HEK293 (cell line): ENCODE measurements around the gene MYH14.

Experiments used
- CTCF ChIA-PET: fragments of 350-600 bp; formaldehyde crosslinking; extraction: SDS; loops from one replicate; lab custom pipeline; 2021; ENCODE audit warnings: antibody characterized with exemption; lab: Yijun Ruan, JAX
- POLR2A ChIA-PET: fragments of 300-600 bp; formaldehyde crosslinking; extraction: SDS; loops from one replicate; lab custom pipeline; 2020; ENCODE audit warnings: antibody characterized with exemption, inconsistent platforms; lab: Yijun Ruan, JAX
- H3K27ac ChIP-seq: fragments of 200-500 bp; sonication (Bioruptor generic); 2 replicates; pipeline ENCODE4 v1.5.1; 2014; ENCODE audit warnings: low read depth, low read length, control low read depth, inconsistent platforms; ENCODE audit errors: extremely low read depth
- H3K36me3 ChIP-seq, 2 experiments: fragments of 200-500 bp in 1 of 2; sonication (Bioruptor generic) in 1 of 2; 1 replicate in 1 of 2; 2 replicates in 1 of 2; pipeline ENCODE4 v1.5.1; 2014 to 2017; ENCODE audit warnings: inconsistent platforms in 2 of 2, low read length in 2 of 2; ENCODE audit not compliant: control insufficient read depth in 2 of 2, insufficient read depth in 1 of 2
- H3K4me1 ChIP-seq: fragments of 200-500 bp; sonication (Bioruptor generic); 2 replicates; pipeline ENCODE4 v1.5.1; 2014; ENCODE audit warnings: mild to moderate bottlenecking, low read length, inconsistent platforms; ENCODE audit not compliant: control insufficient read depth, insufficient read depth
- H3K4me3 ChIP-seq: 2 replicates; pipeline ENCODE4 v1.5.1; 2011; ENCODE audit warnings: low read depth, mild to moderate bottlenecking, control low read depth, low read length, moderate library complexity
- H3K9me3 ChIP-seq: fragments of 200-500 bp; sonication (Bioruptor generic); 2 replicates; pipeline ENCODE4 v1.5.1; 2014; ENCODE audit warnings: low read depth, low read length, inconsistent platforms; ENCODE audit not compliant: control insufficient read depth, insufficient read depth
- EGR2 ChIP-seq: fragments of 450-650 bp; formaldehyde crosslinking; IDR thresholded peaks from 2 replicates; pipeline ENCODE4 v1.5.1; 2016; ENCODE audit warnings: low read depth, missing biosample characterization, missing genetic modification characterization
- KLF7 ChIP-seq: fragments of 450-650 bp; formaldehyde crosslinking; IDR thresholded peaks from 2 replicates; pipeline ENCODE4 v1.5.1; 2016; ENCODE audit warnings: missing biosample characterization, missing genetic modification characterization, borderline replicate concordance
- ZBTB10 ChIP-seq: fragments of 450-650 bp; formaldehyde crosslinking; IDR thresholded peaks from 2 replicates; pipeline ENCODE4 v1.5.1; 2016; ENCODE audit warnings: missing biosample characterization, missing genetic modification characterization
- ZBTB11 ChIP-seq: fragments of 450-650 bp; formaldehyde crosslinking; conservative IDR thresholded peaks from 2 replicates; pipeline ENCODE4 v1.5.1; 2016; ENCODE audit warnings: low read depth, missing biosample characterization, missing genetic modification characterization
- ZFP3 ChIP-seq: fragments of 450-650 bp; formaldehyde crosslinking; IDR thresholded peaks from 2 replicates; pipeline ENCODE4 v1.5.1; 2016; ENCODE audit warnings: low read depth, missing biosample characterization, missing genetic modification characterization
- ZFP69B ChIP-seq: fragments of 450-650 bp; formaldehyde crosslinking; IDR thresholded peaks from 2 replicates; pipeline ENCODE4 v1.5.1; 2016; ENCODE audit warnings: missing biosample characterization, missing genetic modification characterization
- ZNF121 ChIP-seq: fragments of 450-650 bp; formaldehyde crosslinking; IDR thresholded peaks from 2 replicates; pipeline ENCODE4 v1.5.1; 2016; ENCODE audit warnings: missing biosample characterization, missing genetic modification characterization
- ZNF148 ChIP-seq: fragments of 450-650 bp; formaldehyde crosslinking; IDR thresholded peaks from 2 replicates; pipeline ENCODE4 v1.5.0; 2017; ENCODE audit warnings: missing biosample characterization, missing genetic modification characterization, borderline replicate concordance
- ZNF175 ChIP-seq: fragments of 450-650 bp; formaldehyde crosslinking; IDR thresholded peaks from 2 replicates; pipeline ENCODE4 v1.5.1; 2016; ENCODE audit warnings: missing biosample characterization, missing genetic modification characterization
- ZNF211 ChIP-seq: fragments of 450-650 bp; formaldehyde crosslinking; IDR thresholded peaks from 2 replicates; pipeline ENCODE4 v1.5.1; 2016; ENCODE audit warnings: low read depth, missing biosample characterization, missing genetic modification characterization
- ZNF221 ChIP-seq: fragments of 450-650 bp; formaldehyde crosslinking; IDR thresholded peaks from 2 replicates; pipeline ENCODE4 v1.5.1; 2017; ENCODE audit warnings: missing biosample characterization, missing genetic modification characterization, borderline replicate concordance
- ZNF223 ChIP-seq: fragments of 450-650 bp; formaldehyde crosslinking; IDR thresholded peaks from 2 replicates; pipeline ENCODE4 v1.5.1; 2016; ENCODE audit warnings: missing biosample characterization, missing genetic modification characterization
- ZNF530 ChIP-seq: fragments of 450-650 bp; formaldehyde crosslinking; IDR thresholded peaks from 2 replicates; pipeline ENCODE4 v1.5.1; 2016; ENCODE audit warnings: low read depth, missing biosample characterization, missing genetic modification characterization
- ZNF548 ChIP-seq: fragments of 450-650 bp; formaldehyde crosslinking; IDR thresholded peaks from 2 replicates; pipeline ENCODE4 v1.5.1; 2016; ENCODE audit warnings: missing biosample characterization, missing genetic modification characterization
- ZNF623 ChIP-seq: fragments of 450-650 bp; formaldehyde crosslinking; IDR thresholded peaks from 2 replicates; pipeline ENCODE4 v1.5.1; 2016; ENCODE audit warnings: missing biosample characterization, missing genetic modification characterization
- ZNF660 ChIP-seq: fragments of 450-650 bp; IDR thresholded peaks from 2 replicates; pipeline ENCODE4 v1.5.1; 2018; ENCODE audit warnings: missing biosample characterization, mild to moderate bottlenecking, missing genetic modification characterization
- ZNF692 ChIP-seq: fragments of 450-650 bp; formaldehyde crosslinking; IDR thresholded peaks from 2 replicates; pipeline ENCODE4 v1.5.1; 2016; ENCODE audit warnings: missing biosample characterization, missing genetic modification characterization
- ZNF768 ChIP-seq: fragments of 450-650 bp; formaldehyde crosslinking; IDR thresholded peaks from 2 replicates; pipeline ENCODE4 v1.5.1; 2018; ENCODE audit warnings: missing biosample characterization, mild to moderate bottlenecking, missing genetic modification characterization
- TF ChIP-seq, protein P1 (sequence below): fragments of 450-650 bp; formaldehyde crosslinking; IDR thresholded peaks from 2 replicates; pipeline ENCODE4 v1.5.1; 2016; ENCODE audit warnings: missing biosample characterization, missing genetic modification characterization

MYH14 gene

DNA sequence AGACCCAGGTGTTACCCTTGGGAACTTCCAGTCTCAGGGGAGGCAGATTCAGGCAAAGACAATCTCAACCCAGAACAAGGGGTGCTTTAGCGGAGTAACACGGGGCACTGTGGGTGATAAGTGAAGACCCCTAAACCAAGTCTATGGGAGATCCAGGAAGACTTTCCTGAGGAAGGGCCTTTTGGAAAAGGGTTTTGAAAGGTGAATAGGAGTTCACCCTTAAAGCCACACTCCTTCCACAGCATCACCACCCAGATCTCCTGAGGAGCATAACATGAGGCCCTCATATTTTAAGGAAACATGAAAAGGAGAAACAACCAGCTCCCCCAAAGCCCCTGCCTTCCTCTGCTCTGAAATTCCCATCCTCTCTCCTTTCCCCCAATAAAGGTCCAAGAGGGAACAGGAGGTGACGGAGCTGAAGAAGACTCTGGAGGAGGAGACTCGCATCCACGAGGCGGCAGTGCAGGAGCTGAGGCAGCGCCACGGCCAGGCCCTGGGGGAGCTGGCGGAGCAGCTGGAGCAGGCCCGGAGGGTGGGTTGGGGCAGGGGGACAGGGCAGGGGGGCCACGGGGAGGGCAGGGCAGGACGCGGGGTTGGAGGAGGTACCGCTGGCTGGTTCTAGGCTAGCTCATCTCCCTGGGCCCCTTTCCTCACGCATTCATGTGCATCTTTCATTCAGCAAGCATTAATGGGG is 73.1 kb downstream of the MYH14 start:
- TF ChIP-seq ZNF530 (tag by site-specific recombination) = no peak
- TF ChIP-seq ZFP3 (tag by site-specific recombination) = peak; percentile 74
- Histone ChIP-seq H3K9me3 (no peaks in the 10 kb centered on the region), H3K4me3 (no peak overlapping the region), H3K4me1 (no peaks in the 10 kb centered on the region), H3K27ac (no peak overlapping the region), H3K36me3 (peaks cover 0 to 13% of the 10 kb centered on the region in 2 experiments; a peak in 2 of 3 replicates)
- ChIA-PET POLR2A (no interaction called here), CTCF (interaction anchor here (1.3 kb wide), 1 partner anchor 18 kb away, joined by 6 read pairs; no protein-coding TSS in a partner anchor)

GRCh38 chr19:50277966-50278580 is 74.7 kb downstream of the MYH14 start:
- H3K9me3 ChIP-seq = no peaks in the 10 kb centered on the region
- ChIA-PET POLR2A (interaction anchor here (0.7 kb wide), 1 partner anchor 11 kb away, joined by 3 read pairs; no protein-coding TSS in a partner anchor), CTCF (interaction anchor here (0.6 kb wide), 1 partner anchor 42 kb away, joined by 3 read pairs; no protein-coding TSS in a partner anchor)
- TF ChIP-seq ZNF548 (tag by site-specific recombination) (no peak), ZBTB10 (tag by site-specific recombination) (no peak), ZFP69B (tag by site-specific recombination) (no peak), ZNF223 (tag by site-specific recombination) (no peak), KLF7 (no peak), ZNF768 (tag by site-specific recombination) (peak; percentile 58; the same call in 1 of the 2 replicates), ZNF148 (tag by site-specific recombination) (no peak), ZNF211 (tag by site-specific recombination) (no peak), ZNF121 (tag by site-specific recombination) (peak; percentile 88), EGR2 (tag by site-specific recombination) (no peak), ZNF623 (tag by site-specific recombination) (peak; percentile 61), ZNF692 (tag by site-specific recombination) (no peak), ZNF221 (tag by site-specific recombination) (no peak), ZNF175 (tag by site-specific recombination) (no peak), ZBTB11 (tag by site-specific recombination) (no peak), ZNF660 (tag by site-specific recombination) (no peak)
- TF ChIP-seq, protein P1, sequence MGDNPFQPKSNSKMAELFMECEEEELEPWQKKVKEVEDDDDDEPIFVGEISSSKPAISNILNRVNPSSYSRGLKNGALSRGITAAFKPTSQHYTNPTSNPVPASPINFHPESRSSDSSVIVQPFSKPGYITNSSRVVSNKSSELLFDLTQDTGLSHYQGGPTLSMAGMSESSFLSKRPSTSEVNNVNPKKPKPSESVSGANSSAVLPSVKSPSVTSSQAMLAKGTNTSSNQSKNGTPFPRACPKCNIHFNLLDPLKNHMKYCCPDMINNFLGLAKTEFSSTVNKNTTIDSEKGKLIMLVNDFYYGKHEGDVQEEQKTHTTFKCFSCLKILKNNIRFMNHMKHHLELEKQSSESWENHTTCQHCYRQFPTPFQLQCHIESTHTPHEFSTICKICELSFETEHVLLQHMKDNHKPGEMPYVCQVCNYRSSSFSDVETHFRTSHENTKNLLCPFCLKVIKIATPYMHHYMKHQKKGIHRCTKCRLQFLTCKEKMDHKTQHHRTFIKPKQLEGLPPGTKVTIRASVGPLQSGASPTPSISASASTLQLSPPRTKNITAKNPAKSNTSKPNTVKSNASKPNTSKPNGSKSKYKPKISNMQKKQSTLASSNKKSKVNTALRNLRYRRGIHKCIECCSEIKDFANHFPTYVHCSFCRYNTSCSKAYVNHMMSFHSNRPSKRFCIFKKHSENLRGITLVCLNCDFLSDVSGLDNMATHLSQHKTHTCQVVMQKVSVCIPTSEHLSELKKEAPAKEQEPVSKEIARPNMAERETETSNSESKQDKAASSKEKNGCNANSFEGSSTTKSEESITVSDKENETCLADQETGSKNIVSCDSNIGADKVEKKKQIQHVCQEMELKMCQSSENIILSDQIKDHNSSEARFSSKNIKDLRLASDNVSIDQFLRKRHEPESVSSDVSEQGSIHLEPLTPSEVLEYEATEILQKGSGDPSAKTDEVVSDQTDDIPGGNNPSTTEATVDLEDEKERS = no peak
- TF ChIP-seq, all 188 proteins: peak for 3
- Histone ChIP-seq H3K4me1 (no peaks in the 10 kb centered on the region), H3K36me3 (peaks cover 0 to 18% of the 10 kb centered on the region in 2 experiments; a peak in 2 of 3 replicates), H3K4me3 (no peak overlapping the region), H3K27ac (no peak overlapping the region)
